Smooth muscle cell (in vitro differentiated cells): Measurements from ENCODE around the gene ARHGAP27. TPM values are rescaled to one million over a fixed set of nuclear protein-coding genes. Genes with fewer than 3 reads are reported as not detected.

Experiments used
- DNase-seq: peaks from one replicate; lab custom pipeline; 2025; ENCODE audit not compliant: unreplicated experiment; lab: John Stamatoyannopoulos, UW
- H2AFZ ChIP-seq: fragments of 200-600 bp; sonication (generic); 2 replicates; pipeline ENCODE4 v1.6.0; 2016; ENCODE audit warnings: antibody characterized with exemption, low read depth, mild to moderate bottlenecking
- H3F3A ChIP-seq: fragments of 200-600 bp; sonication (generic); 2 replicates; pipeline ENCODE4 v1.6.0; 2017; ENCODE audit warnings: antibody characterized with exemption, low read depth
- H3K27ac ChIP-seq: fragments of 200-600 bp; sonication (generic); 2 replicates; pipeline ENCODE4 v1.5.1; 2016; ENCODE audit warnings: low read depth, mild to moderate bottlenecking
- H3K27me3 ChIP-seq: fragments of 200-600 bp; sonication (generic); 2 replicates; pipeline ENCODE4 v1.6.1; 2016; ENCODE audit warnings: low read depth, mild to moderate bottlenecking
- H3K36me3 ChIP-seq: fragments of 200-600 bp; sonication (generic); 2 replicates; pipeline ENCODE4 v1.5.1; 2016; ENCODE audit warnings: low read depth
- H3K4me1 ChIP-seq: fragments of 200-600 bp; sonication (generic); 2 replicates; pipeline ENCODE4 v1.5.1; 2016; ENCODE audit warnings: low read depth
- H3K4me2 ChIP-seq: fragments of 200-600 bp; sonication (generic); 2 replicates; pipeline ENCODE4 v1.6.0; 2016; ENCODE audit warnings: mild to moderate bottlenecking
- H3K4me3 ChIP-seq: fragments of 200-600 bp; sonication (generic); 2 replicates; pipeline ENCODE4 v1.5.1; 2016; ENCODE audit warnings: mild to moderate bottlenecking
- H3K79me2 ChIP-seq: fragments of 200-600 bp; sonication (generic); 2 replicates; pipeline ENCODE4 v1.6.0; 2016; ENCODE audit warnings: low read depth, mild to moderate bottlenecking
- H3K9ac ChIP-seq: fragments of 200-600 bp; sonication (generic); 2 replicates; pipeline ENCODE4 v1.6.0; 2016; ENCODE audit warnings: low read depth
- H3K9me3 ChIP-seq: fragments of 200-600 bp; sonication (generic); replicated peaks from 2 replicates; pipeline ENCODE4 v1.5.1; 2016; ENCODE audit warnings: low read depth
- H4K20me1 ChIP-seq: fragments of 200-600 bp; sonication (generic); 2 replicates; pipeline ENCODE4 v1.6.0; 2016; ENCODE audit warnings: low read depth
- WGBS: methylation state at CpG from one replicate; pipeline ENCODE4 v1.1.7; 2016; ENCODE audit warnings: low lambda C conversion rate; 5-methylcytosine and 5-hydroxymethylcytosine counted together
- polyA plus RNA-seq: library from polyadenylated mRNA; unstranded; fragments of >200 nt; fragmentation: Nextera tagmentation; extraction: Ambion mirVana; gene quantifications from 2 replicates; pipeline ENCODE4 v1.2.1, GENCODE V29; 2016
- total RNA-seq: library from RNA; depleted of rRNA; stranded (reverse); fragments of >200 nt; gene quantifications from 2 replicates; pipeline ENCODE4 v1.2.3, GENCODE V29; 2014
- TF ChIP-seq, protein P1 (sequence below): fragments of 200-600 bp; sonication (generic); IDR thresholded peaks from 2 replicates; pipeline ENCODE4 v1.5.1; 2017; ENCODE audit warnings: borderline replicate concordance, mild to moderate bottlenecking, antibody characterized with exemption; ENCODE audit not compliant: insufficient read depth, poor library complexity, severe bottlenecking

ARHGAP27 gene
- total and polyA plus RNA-seq, 2 experiments from 2014 or later, result 3.6 to 3.7 TPM

DNA sequence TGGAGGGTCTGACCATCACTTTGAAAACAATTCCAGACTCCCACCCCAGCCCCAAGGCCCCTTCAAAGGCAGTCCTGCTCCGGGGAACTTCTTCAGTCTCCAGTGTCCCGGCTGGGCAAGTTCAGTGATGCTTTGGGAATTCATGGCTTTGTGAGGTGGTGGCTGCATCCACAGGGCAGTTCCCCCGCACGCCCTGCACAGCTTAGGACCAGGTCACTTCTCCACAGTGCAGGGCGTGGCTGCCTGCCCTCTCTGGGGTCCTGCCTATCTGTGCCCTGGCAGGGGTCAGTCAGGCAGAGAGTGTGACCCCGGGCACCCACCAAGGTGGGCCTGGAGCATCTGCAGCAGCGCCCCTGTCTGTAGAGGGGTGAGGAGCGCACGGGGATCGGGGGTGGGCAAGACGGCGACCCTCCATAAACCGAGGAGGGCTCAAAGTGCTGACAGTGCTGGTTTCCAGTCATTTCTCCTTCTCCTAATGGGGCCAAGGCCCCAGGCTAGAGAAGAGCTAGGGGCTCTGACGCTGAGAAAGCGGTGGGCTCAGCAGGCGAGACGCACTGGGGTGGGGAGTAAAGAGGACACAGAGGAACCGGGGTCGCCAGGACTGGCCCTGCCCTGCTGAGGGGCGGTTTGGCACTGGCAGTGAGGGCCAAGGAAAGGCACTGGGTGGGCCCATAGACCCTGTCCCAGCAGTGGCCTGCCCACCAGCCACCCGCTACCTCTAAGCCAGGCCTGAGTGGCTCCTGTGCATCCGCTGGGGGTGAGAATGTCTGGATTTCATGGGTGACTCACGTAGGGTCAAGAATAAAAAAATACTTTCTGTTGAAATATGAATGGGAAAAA lies 4.2 kb upstream of the ARHGAP27 start:
- Histone ChIP-seq H3K4me1 (no peaks in the 10 kb centered on the region), H3K4me3 (no peak overlapping the region), H2AFZ (no peak overlapping the region), H3K9ac (no peak overlapping the region), H3K79me2 (no peaks in the 10 kb centered on the region), H3F3A (no peaks in the 10 kb centered on the region), H4K20me1 (no peaks in the 10 kb centered on the region), H3K27ac (no peak overlapping the region), H3K4me2 (no peak overlapping the region), H3K36me3 (no peaks in the 10 kb centered on the region), H3K9me3 (no peaks in the 10 kb centered on the region), H3K27me3 (peaks cover 17% of the 10 kb centered on the region)
- TF ChIP-seq, protein P1, sequence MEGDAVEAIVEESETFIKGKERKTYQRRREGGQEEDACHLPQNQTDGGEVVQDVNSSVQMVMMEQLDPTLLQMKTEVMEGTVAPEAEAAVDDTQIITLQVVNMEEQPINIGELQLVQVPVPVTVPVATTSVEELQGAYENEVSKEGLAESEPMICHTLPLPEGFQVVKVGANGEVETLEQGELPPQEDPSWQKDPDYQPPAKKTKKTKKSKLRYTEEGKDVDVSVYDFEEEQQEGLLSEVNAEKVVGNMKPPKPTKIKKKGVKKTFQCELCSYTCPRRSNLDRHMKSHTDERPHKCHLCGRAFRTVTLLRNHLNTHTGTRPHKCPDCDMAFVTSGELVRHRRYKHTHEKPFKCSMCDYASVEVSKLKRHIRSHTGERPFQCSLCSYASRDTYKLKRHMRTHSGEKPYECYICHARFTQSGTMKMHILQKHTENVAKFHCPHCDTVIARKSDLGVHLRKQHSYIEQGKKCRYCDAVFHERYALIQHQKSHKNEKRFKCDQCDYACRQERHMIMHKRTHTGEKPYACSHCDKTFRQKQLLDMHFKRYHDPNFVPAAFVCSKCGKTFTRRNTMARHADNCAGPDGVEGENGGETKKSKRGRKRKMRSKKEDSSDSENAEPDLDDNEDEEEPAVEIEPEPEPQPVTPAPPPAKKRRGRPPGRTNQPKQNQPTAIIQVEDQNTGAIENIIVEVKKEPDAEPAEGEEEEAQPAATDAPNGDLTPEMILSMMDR, result no peak
- 90% methylated on average over 23 of the region's 23 CpGs for WGBS
- DNase-seq, result no peak

DNA sequence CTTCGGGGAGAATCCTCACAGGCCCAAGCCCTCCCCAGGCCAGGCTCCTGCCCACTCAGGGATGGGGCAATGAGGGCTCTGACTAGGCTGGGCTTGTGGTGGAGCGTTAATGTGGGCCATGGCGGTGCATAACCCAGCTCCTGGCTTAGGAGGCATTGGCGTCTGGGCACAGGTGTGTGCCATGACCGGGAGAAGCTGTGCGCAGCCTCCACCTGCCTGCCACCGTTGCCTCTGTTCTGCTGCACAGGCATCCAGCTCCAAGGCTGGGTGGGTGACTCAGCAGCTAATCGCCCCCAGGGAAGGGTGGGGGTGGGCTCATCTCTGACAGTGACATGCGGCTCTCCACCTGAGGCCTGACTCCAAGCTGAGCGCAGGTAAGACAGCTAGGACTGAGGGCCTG lies 3.5 kb upstream of the ARHGAP27 start:
- no peak overlapping the region for H2AFZ ChIP-seq
- H3K4me2 ChIP-seq, result no peak overlapping the region
- H3K36me3 ChIP-seq, result no peaks in the 10 kb centered on the region
- no peaks in the 10 kb centered on the region for H4K20me1 ChIP-seq
- no peak overlapping the region for H3K4me3 ChIP-seq
- H3K9ac ChIP-seq, result no peak overlapping the region
- no peaks in the 10 kb centered on the region for H3F3A ChIP-seq
- no peak for DNase-seq
- 73% methylated on average over 10 of the region's 10 CpGs for WGBS
- peaks cover 24% of the 10 kb centered on the region for H3K27me3 ChIP-seq
- H3K79me2 ChIP-seq, result no peaks in the 10 kb centered on the region
- H3K27ac ChIP-seq, result no peak overlapping the region
- TF ChIP-seq, protein P1, result no peak
- no peaks in the 10 kb centered on the region for H3K9me3 ChIP-seq
- H3K4me1 ChIP-seq, result peaks cover 6% of the 10 kb centered on the region

DNA sequence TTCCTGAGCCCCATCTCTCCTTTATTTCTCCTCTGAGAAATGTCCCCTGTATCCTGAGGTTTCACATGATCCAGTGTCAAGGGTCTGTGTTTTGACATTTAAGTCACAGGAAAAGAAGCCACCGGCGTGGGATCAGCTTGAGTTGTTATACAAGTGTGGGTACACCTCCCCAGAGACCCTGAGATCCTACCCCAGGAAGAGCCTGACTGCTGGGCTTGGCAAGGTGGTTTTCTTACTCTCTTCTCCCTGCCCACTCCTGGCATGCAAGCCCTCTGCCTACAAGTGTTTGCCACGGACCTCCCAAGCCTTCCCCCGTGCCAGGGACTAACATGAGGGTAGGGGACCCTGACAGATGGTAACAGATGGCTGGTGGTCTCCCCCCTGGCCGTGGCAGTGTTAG lies 2.8 kb upstream of the ARHGAP27 start:
- WGBS, result 89% methylated on average over 5 of the region's 5 CpGs
- H3K9ac ChIP-seq, result no peak overlapping the region
- no peak overlapping the region for H3K4me3 ChIP-seq
- H3K27ac ChIP-seq, result no peak overlapping the region
- H4K20me1 ChIP-seq, result peaks cover 3% of the 10 kb centered on the region
- DNase-seq, result no peak
- H3F3A ChIP-seq, result no peaks in the 10 kb centered on the region
- peaks cover 31% of the 10 kb centered on the region for H3K27me3 ChIP-seq
- no peak overlapping the region for H3K4me2 ChIP-seq
- H3K36me3 ChIP-seq, result no peaks in the 10 kb centered on the region
- no peaks in the 10 kb centered on the region for H3K9me3 ChIP-seq
- no peaks in the 10 kb centered on the region for H3K79me2 ChIP-seq
- no peak overlapping the region for H2AFZ ChIP-seq
- H3K4me1 ChIP-seq, result peaks cover 10% of the 10 kb centered on the region
- TF ChIP-seq, protein P1, result no peak

DNA sequence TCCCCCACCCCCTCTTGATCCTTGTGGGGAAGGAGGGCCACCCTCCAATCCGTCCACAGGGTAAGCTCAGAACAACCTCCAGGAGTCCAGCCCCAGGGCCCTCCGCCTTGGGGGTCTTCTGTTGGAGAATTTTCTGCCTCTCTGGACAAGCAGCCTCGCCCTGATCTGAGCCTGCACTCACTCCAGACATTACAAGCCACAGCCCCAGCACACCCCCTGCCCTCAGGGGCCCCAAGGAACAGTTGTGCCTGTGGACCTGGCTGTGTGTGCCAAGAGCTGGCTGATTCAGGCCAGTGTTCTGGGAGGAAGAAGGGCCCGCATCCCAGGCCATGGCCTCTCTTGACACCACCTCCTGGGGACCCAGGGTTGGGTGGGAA lies 477 bp upstream of the ARHGAP27 start:
- peaks cover 17% of the 10 kb centered on the region for H3K4me1 ChIP-seq
- H3K4me3 ChIP-seq, result no peak overlapping the region
- H3K79me2 ChIP-seq, result no peaks in the 10 kb centered on the region
- peak overlapping the region; percentile 89 for H3K4me2 ChIP-seq
- no peaks in the 10 kb centered on the region for H3K9me3 ChIP-seq
- H3K9ac ChIP-seq, result no peak overlapping the region
- H3F3A ChIP-seq, result no peaks in the 10 kb centered on the region
- H3K27me3 ChIP-seq, result peaks cover 54% of the 10 kb centered on the region
- no peak overlapping the region for H2AFZ ChIP-seq
- no peak overlapping the region for H3K27ac ChIP-seq
- TF ChIP-seq, protein P1, result no peak
- DNase-seq, result no peak
- H3K36me3 ChIP-seq, result no peaks in the 10 kb centered on the region
- WGBS, result 71% methylated on average over 4 of the region's 4 CpGs
- peaks cover 15% of the 10 kb centered on the region for H4K20me1 ChIP-seq
